Erythroblast (primary cell): ENCODE measurements around the gene UPF1.

Experiments used
- GATA1 ChIP-seq: IDR thresholded peaks from 2 replicates; pipeline ENCODE4 v1.6.1; 2011; ENCODE audit warnings: low read depth, mild to moderate bottlenecking, control low read depth, low read length, moderate library complexity
- POLR2A ChIP-seq: IDR thresholded peaks from 2 replicates; pipeline ENCODE4 v1.6.1; 2011; ENCODE audit warnings: mild to moderate bottlenecking, low read length

- TF ChIP-seq POLR2A (no peak), GATA1 (no peak)
These were observed 62.0 kb downstream of the UPF1 start for GRCh38 chr19:18893587-18894253.
